Uterus (tissue), 4 donors: ENCODE data around the gene C22orf39. TPM values are rescaled to one million over a fixed set of nuclear protein-coding genes. Genes with fewer than 3 reads are reported as not detected.

ENCODE experiments used
- DNase-seq, 2 donors: peaks; one replicate each; pipeline ENCODE4 v3.0.0-alpha.2; 2019 to 2020
- H3K27ac ChIP-seq, 2 donors: fragments of 200-600 bp; sonication (generic); 1 replicate in 1 of 2; 2 replicates in 1 of 2; pipeline ENCODE4 v1.5.1; 2016 to 2018
- H3K27me3 ChIP-seq, 2 donors: fragments of 200-600 bp; sonication (generic); one replicate each; pipeline ENCODE4 v1.5.1; 2018 to 2019; ENCODE audit warnings: control low read depth in 1 of 2
- H3K36me3 ChIP-seq, 2 donors: fragments of 200-600 bp; sonication (generic); one replicate each; pipeline ENCODE4 v1.5.1; 2019; ENCODE audit warnings: control low read depth in 1 of 2
- H3K4me1 ChIP-seq, 2 donors: fragments of 200-600 bp; sonication (generic); one replicate each; pipeline ENCODE4 v1.5.1; 2018 to 2019; ENCODE audit warnings: control low read depth in 1 of 2
- H3K4me3 ChIP-seq, 2 donors: fragments of 200-600 bp; sonication (generic); 1 replicate in 1 of 2; 2 replicates in 1 of 2; pipeline ENCODE4 v1.5.1; 2018 to 2019; ENCODE audit warnings: mild to moderate bottlenecking in 1 of 2
- H3K9me3 ChIP-seq, 2 donors: fragments of 200-600 bp; sonication (generic); one replicate each; pipeline ENCODE4 v1.5.1; 2019; ENCODE audit warnings: control low read depth in 1 of 2
- CTCF ChIP-seq, 4 experiments: fragments of 200-600 bp in 2 of 4; fragments of 450-650 bp in 2 of 4; sonication (generic) in 2 of 4; IDR thresholded peaks; one replicate each; pipeline ENCODE4 v1.5.1; 2016 to 2019; ENCODE audit warnings: antibody characterized with exemption in 4 of 4, mild to moderate bottlenecking in 2 of 4, moderate library complexity in 1 of 4
- POLR2A ChIP-seq, 2 donors: fragments of 450-650 bp; IDR thresholded peaks; one replicate each; pipeline ENCODE4 v1.6.1; 2016; ENCODE audit warnings: antibody characterized with exemption in 2 of 2, mild to moderate bottlenecking in 1 of 2, moderate library complexity in 1 of 2
- intact Hi-C: fragments of 100-400 bp; cut with DNase I; formaldehyde crosslinking; loops from one replicate; pipeline ENCODE4 v1.15.1; 2023; ENCODE audit warnings: low total_unique reads
- total RNA-seq, 4 donors: library from RNA; depleted of rRNA in 3 of 4; stranded (reverse); fragments of >200 nt in 3 of 4; gene quantifications; one replicate each; pipeline versions ENCODE4 v1.1.0 to v1.2.4, GENCODE V29; 2014 to 2023
- donor health status: DM: yes; HTN: yes; CAD: no.

The C22orf39 gene
- total RNA-seq, 4 donors from 2014 or later: 38.4 to 112 (median 47.8) TPM

- Histone ChIP-seq H3K9me3 (no peaks in the 10 kb centered on the region), H3K4me1 (no peaks in the 10 kb centered on the region), H3K4me3 (no peak overlapping the region), H3K36me3 (no peaks in the 10 kb centered on the region), H3K27me3 (no peaks in the 10 kb centered on the region), H3K27ac (no peak overlapping the region)
- intact Hi-C loops: no loop called here
- no peak for TF ChIP-seq POLR2A (IDR thresholded peaks at IDR 0.05)
- no peak for TF ChIP-seq CTCF (IDR thresholded peaks at IDR 0.05)
- no peak for DNase-seq
Measured at GRCh38 chr22:19406846-19407245, 40.7 kb downstream of the C22orf39 start.

- Histone ChIP-seq H3K4me1 (no peaks in the 10 kb centered on the region), H3K36me3 (no peaks in the 10 kb centered on the region), H3K27ac (no peak overlapping the region), H3K9me3 (no peaks in the 10 kb centered on the region), H3K27me3 (no peaks in the 10 kb centered on the region), H3K4me3 (no peak overlapping the region)
- TF ChIP-seq POLR2A (IDR thresholded peaks at IDR 0.05) (no peak), CTCF (IDR thresholded peaks at IDR 0.05) (no peak)
- intact Hi-C loops: no loop called here
- DNase-seq: no peak
Measured at GRCh38 chr22:19406281-19406811, 41.2 kb downstream of the C22orf39 start.

GRCh38 chr22:19405652-19406051, 41.9 kb downstream of the C22orf39 start:
- no peak overlapping the region for H3K4me3 ChIP-seq
- no peak overlapping the region for H3K27ac ChIP-seq
- DNase-seq: no peak
- no peaks in the 10 kb centered on the region for H3K9me3 ChIP-seq
- intact Hi-C loops: no loop called here
- no peaks in the 10 kb centered on the region for H3K27me3 ChIP-seq
- TF ChIP-seq POLR2A (IDR thresholded peaks at IDR 0.05) (no peak), CTCF (IDR thresholded peaks at IDR 0.05) (no peak)
- H3K4me1 ChIP-seq: no peaks in the 10 kb centered on the region
- H3K36me3 ChIP-seq: no peaks in the 10 kb centered on the region

- no peaks in the 10 kb centered on the region for H3K9me3 ChIP-seq
- H3K27ac ChIP-seq: no peak overlapping the region
Measured at GRCh38 chr22:19405133-19405532, 42.4 kb downstream of the C22orf39 start.

GRCh38 chr22:19404676-19405075, 42.8 kb downstream of the C22orf39 start:
- Histone ChIP-seq H3K9me3 (no peaks in the 10 kb centered on the region), H3K27me3 (no peaks in the 10 kb centered on the region), H3K27ac (no peak overlapping the region), H3K36me3 (no peaks in the 10 kb centered on the region), H3K4me1 (no peaks in the 10 kb centered on the region), H3K4me3 (no peak overlapping the region)
- no peak for DNase-seq
- intact Hi-C loops: no loop called here
- TF ChIP-seq POLR2A (IDR thresholded peaks at IDR 0.05) (no peak), CTCF (IDR thresholded peaks at IDR 0.05) (no peak)

More at GRCh38 chr22:19405133-19405532, 42.4 kb downstream of the C22orf39 start:
- H3K4me3 ChIP-seq: no peak overlapping the region
- H3K36me3 ChIP-seq: no peaks in the 10 kb centered on the region
- TF ChIP-seq CTCF (IDR thresholded peaks at IDR 0.05) (no peak), POLR2A (IDR thresholded peaks at IDR 0.05) (no peak)
- H3K4me1 ChIP-seq: no peaks in the 10 kb centered on the region
- DNase-seq: no peak
- intact Hi-C loops: no loop called here
- no peaks in the 10 kb centered on the region for H3K27me3 ChIP-seq
